ENCODE measurements around the gene KLHL6. TPM values are rescaled to one million over a fixed set of nuclear protein-coding genes. Genes with fewer than 3 reads are reported as not detected.

KLHL6 gene
- total RNA-seq, 1 experiment from 2014 or later: not detected

DNA sequence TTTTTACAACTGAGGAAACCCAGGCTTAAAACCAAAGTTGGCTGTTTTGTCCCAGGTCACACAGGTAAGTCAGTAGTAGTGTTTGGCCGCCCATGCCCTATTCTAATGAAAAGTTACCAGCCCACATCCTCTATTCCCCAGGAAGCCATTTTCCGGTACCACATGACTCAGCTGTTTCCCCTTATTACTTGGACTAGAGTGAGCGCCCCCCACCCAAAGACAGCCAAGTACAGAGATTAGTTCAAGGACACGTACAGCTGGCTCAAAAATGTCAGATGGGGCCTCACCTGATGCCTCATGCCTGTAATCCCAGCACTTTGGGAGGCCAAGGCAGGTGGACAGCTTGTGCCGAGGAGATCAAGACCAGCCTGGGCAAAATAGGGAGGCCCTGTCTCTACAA lies 8.5 kb upstream of the KLHL6 start:
- H4K91ac ChIP-seq (ENCODE audit: insufficient read length, low read depth, low read length): no peak overlapping the region
- no peak overlapping the region for H2AK5ac ChIP-seq (ENCODE audit: insufficient read length, low read length)
- H2BK15ac ChIP-seq (ENCODE audit: low read depth, low read length): no peak overlapping the region
- no peak overlapping the region for H3K4me3 Mint-ChIP-seq
- peaks cover 11 to 14% of the 10 kb centered on the region in 2 experiments for H3K4me1 Mint-ChIP-seq
- H3K9me3 Mint-ChIP-seq: no peaks in the 10 kb centered on the region
- H3K79me2 ChIP-seq (ENCODE audit: insufficient read depth, low read length): no peaks in the 10 kb centered on the region
- no peak overlapping the region for H3K14ac ChIP-seq (ENCODE audit: insufficient read depth, low read length)
- H3K27ac ChIP-seq (ENCODE audit: insufficient read length, low read depth, low read length): no peak overlapping the region
- no peaks in the 10 kb centered on the region for H3K27me3 ChIP-seq (ENCODE audit: insufficient read depth, low read length)
- H3K56ac ChIP-seq (ENCODE audit: insufficient read length, low read depth, low read length): no peak overlapping the region
- H2BK12ac ChIP-seq (ENCODE audit: insufficient read length, low read depth, low read length): no peak overlapping the region
- H2BK5ac ChIP-seq (ENCODE audit: insufficient read length, low read length): no peak overlapping the region
- no CpG with 5 or more reads among the region's 5 CpGs for whole genome bisulfite sequencing (ENCODE audit: extremely low coverage, insufficient read length, low lambda C conversion rate)
- no peak overlapping the region for H3K18ac ChIP-seq (ENCODE audit: insufficient read length, low read depth, low read length)
- no peak overlapping the region for H3K23ac ChIP-seq (ENCODE audit: insufficient read length, low read depth, low read length)
- H3T11ph ChIP-seq (ENCODE audit: low read length): no peak overlapping the region
- DNase-seq: no peak
- no peak for TF ChIP-seq CTCF (conservative IDR thresholded peaks at IDR 0.05)
- H3K36me3 Mint-ChIP-seq (ENCODE audit: insufficient read depth in 1 of 3, low read depth in 3 of 3): no peaks in the 10 kb centered on the region
- no peak overlapping the region for H3K9ac ChIP-seq (ENCODE audit: extremely low read depth, insufficient read length, low read length)
- H3K9me3 ChIP-seq (ENCODE audit: control insufficient read depth, low read depth, low read length): no peaks in the 10 kb centered on the region
- no peak overlapping the region for H2BK20ac ChIP-seq (ENCODE audit: low read depth, low read length, poor library complexity, severe bottlenecking)
- no peak overlapping the region for H3K4ac ChIP-seq (ENCODE audit: low read depth, low read length)
- H4K5ac ChIP-seq (ENCODE audit: insufficient read length, low read depth, low read length): no peak overlapping the region
- H3K79me1 ChIP-seq (ENCODE audit: insufficient read depth, low read depth, low read length, poor library complexity, severe bottlenecking): no peaks in the 10 kb centered on the region
- H2BK120ac ChIP-seq (ENCODE audit: low read depth, low read length, poor library complexity, severe bottlenecking): no peak overlapping the region
- H3K27me3 Mint-ChIP-seq (ENCODE audit: low read depth): no peaks in the 10 kb centered on the region; the same call in 1 of the 2 replicates
- peak overlapping the region; percentile 75 for H2AFZ ChIP-seq (ENCODE audit: low read length)
- H3K4me2 ChIP-seq (ENCODE audit: insufficient read depth, insufficient read length, low read length): no peak overlapping the region
- no peaks in the 10 kb centered on the region for H4K20me1 ChIP-seq (ENCODE audit: control insufficient read depth, insufficient read depth, insufficient read length)
- H4K8ac ChIP-seq (replicated peaks; ENCODE audit: insufficient read length, low read depth, low read length): no peak overlapping the region
- no peaks in the 10 kb centered on the region; the same call in 1 of the 2 replicates for H3K4me1 ChIP-seq (ENCODE audit: insufficient read depth, low read length)
- no peaks in the 10 kb centered on the region for H3K23me2 ChIP-seq (ENCODE audit: insufficient read length, low read depth, low read length, poor library complexity, severe bottlenecking)
- 0 out of 7 replicates have a peak overlapping the region, but pooled peaks of 1 of the 3 experiments have one; percentile 64 for H3K27ac Mint-ChIP-seq

Measured in H9 (cell line).